ENCODE measurements around the gene COL26A1.
"Not testable (repeated sequence)": the region's sequence is repeated elsewhere in the genome, so short reads cannot be mapped to it uniquely, and the experiment has no call there.

Gene COL26A1

GRCh38 chr7:101402835-101403234 is 40.2 kb downstream of the COL26A1 start:
- DNase-seq = no peak

GRCh38 chr7:101405474-101406067 is 42.9 kb downstream of the COL26A1 start:
- no peak for DNase-seq

- DNase-seq = peak; percentile 34
Observed at GRCh38 chr7:101410743-101411507, 48.2 kb downstream of the COL26A1 start.

- DNase-seq = no peak
Observed at GRCh38 chr7:101411508-101411874, 48.8 kb downstream of the COL26A1 start.

- DNase-seq = no peak
Observed at GRCh38 chr7:101412976-101413375, 50.3 kb downstream of the COL26A1 start.

GRCh38 chr7:101418694-101419093 is 56.0 kb downstream of the COL26A1 start:
- DNase-seq = no peak

GRCh38 chr7:101419831-101420230 is 57.2 kb downstream of the COL26A1 start:
- DNase-seq = no peak

- no peak for DNase-seq
Observed at GRCh38 chr7:101420436-101420835, 57.8 kb downstream of the COL26A1 start.

GRCh38 chr7:101422356-101423195 is 59.9 kb downstream of the COL26A1 start:
- DNase-seq = no peak

GRCh38 chr7:101426303-101427011 is 63.8 kb downstream of the COL26A1 start:
- DNase-seq = no peak

GRCh38 chr7:101428093-101428866 is 65.6 kb downstream of the COL26A1 start:
- no peak for DNase-seq

GRCh38 chr7:101432316-101432715 is 69.6 kb downstream of the COL26A1 start:
- DNase-seq = no peak

- no peak for DNase-seq
Observed at GRCh38 chr7:101433688-101434087, 71.0 kb downstream of the COL26A1 start.

GRCh38 chr7:101434155-101434554 is 71.5 kb downstream of the COL26A1 start:
- DNase-seq = not testable (repeated sequence)

- DNase-seq = no peak
Observed at GRCh38 chr7:101435461-101436220, 73.0 kb downstream of the COL26A1 start.

GRCh38 chr7:101436221-101436735 is 73.6 kb downstream of the COL26A1 start:
- DNase-seq = no peak

- no peak for DNase-seq
Observed at GRCh38 chr7:101436857-101437576, 74.3 kb downstream of the COL26A1 start.

GRCh38 chr7:101441890-101442289 is 79.2 kb downstream of the COL26A1 start:
- DNase-seq = no peak

GRCh38 chr7:101442426-101443070 is 79.9 kb downstream of the COL26A1 start:
- no peak for DNase-seq

GRCh38 chr7:101450064-101450463 is 87.4 kb downstream of the COL26A1 start:
- DNase-seq = no peak
